HCEC 1CT (cell line): ENCODE data around the gene C1orf232.

Experiments
- DNase-seq: peaks from one replicate; pipeline ENCODE4 v3.0.0-alpha.2; 2017

C1orf232 gene

DNA sequence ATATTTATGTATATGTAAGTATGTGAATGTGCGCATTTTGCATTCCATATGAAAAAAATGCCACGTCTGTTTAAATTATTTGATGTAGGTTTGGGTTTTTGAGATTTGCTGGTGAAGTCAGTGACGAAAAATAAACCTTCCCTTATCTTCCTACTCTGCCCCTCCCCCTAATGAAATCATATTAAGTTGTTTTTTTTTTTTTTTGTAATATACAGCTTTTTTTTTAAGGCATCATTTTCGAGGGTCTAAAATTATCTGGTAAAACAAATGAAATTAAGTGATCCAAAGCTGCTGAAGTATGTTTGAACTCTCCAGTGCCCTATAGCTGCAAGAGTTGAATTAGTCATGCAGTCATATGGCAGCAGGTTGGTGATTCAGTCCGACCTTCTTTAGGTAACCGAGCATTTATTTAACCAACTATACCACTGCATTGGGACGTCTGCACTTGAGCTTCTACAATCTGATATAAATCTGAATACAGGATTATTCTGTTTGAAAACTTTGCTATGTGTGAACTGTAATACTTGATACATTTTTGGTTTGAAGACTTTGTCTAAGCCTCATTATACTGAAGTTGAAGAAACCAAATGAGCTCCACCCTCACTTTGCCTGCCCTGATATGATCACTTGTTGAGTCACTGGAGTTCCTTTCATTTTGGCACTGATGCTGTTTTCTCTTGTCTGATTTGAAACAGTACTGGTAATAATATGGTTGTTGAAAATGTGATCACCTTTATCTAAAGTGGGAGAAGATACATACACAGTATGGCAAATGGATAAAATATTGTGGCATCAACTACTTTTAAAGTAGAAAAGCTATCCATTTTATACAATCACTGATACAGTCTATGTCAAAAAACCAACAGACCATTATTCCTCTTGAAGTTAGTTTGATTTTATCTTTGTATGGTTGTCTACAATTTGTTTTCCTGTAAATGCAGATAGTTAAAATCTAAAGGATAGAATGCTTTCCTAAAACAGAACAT lies 45.5 kb downstream of the C1orf232 start:
- DNase-seq = peak; percentile 74

DNA sequence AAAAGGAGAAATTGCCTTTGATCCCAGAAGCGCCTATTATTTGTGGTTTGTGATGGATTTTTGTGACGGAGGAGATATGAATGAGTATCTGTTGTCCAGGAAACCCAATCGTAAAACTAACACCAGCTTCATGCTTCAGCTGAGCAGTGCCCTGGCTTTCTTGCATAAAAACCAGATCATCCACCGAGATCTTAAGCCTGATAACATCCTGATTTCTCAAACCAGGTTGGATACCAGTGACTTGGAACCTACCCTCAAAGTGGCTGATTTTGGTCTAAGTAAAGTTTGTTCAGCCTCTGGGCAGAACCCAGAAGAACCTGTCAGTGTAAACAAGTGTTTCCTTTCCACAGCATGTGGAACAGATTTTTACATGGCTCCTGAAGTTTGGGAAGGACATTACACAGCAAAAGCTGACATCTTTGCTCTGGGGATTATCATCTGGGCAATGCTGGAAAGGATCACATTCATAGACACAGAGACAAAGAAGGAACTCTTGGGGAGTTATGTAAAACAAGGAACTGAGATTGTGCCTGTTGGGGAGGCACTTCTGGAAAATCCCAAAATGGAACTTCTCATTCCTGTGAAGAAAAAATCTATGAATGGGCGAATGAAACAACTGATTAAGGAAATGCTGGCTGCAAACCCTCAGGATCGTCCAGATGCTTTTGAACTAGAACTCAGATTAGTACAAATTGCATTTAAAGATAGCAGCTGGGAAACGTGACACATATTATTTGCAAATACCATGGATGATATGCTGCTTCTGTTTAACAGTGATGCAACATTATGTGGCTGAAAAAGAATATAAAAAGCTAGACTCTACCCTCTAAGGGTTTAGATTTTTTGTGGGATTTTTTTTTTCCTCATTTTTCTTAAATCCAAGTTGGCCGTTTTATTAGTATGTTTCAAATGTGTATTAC lies 46.6 kb downstream of the C1orf232 start:
- DNase-seq = no peak

DNA sequence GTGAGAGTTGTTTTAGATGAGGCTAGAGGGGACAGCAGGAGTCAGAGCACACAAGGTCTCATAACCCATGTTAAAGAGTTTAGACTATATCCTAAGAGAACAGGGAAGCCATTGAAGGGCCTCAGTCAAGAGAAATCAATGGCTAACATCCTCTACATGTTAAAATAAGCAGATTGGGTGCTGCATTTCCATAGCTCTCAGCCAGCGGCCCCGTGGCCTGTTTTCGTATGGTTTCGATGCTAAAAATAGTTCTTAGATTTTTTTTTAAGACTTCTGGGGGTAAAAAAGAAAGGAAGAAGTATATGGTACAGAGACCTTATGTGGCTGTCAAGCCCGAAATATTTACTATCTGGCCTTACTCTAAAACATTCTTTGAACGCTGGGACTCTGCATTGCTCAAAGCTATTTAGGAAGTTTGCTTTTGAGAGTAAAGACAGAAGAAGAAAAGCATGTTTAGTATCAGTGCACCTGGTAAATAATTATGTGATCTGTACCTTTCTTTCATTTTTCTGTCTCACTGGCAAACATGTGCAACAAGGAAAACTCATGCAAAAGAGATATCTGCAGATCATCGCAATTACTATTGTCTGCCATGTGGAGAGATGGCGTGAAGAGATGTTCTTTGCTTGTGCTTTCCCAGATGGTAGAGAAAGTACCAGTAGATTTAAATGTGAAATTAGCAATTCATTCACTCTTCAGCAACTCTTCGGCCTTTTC lies 48.7 kb downstream of the C1orf232 start:
- DNase-seq = no peak

- DNase-seq = no peak
Measured at GRCh38 chr1:26114165-26114927, 54.4 kb downstream of the C1orf232 start.
